HG03469 (cell line): ENCODE measurements around the gene ZNF80.

ENCODE experiments used
- ATAC-seq: cut with Tn5 transposase; IDR thresholded peaks from one replicate; pipeline ENCODE4 v1.9.1; 2021; ENCODE audit warnings: mild to moderate bottlenecking, moderate library complexity, moderate number of reproducible peaks; ENCODE audit not compliant: unreplicated experiment

ZNF80 gene

GRCh38 chr3:114221165-114221880 lies 16.1 kb downstream of the ZNF80 start:
- no peak for ATAC-seq

GRCh38 chr3:114219741-114220140 lies 17.6 kb downstream of the ZNF80 start:
- ATAC-seq: no peak

- no peak for ATAC-seq
These were observed 18.7 kb downstream of the ZNF80 start for GRCh38 chr3:114218578-114219185.

GRCh38 chr3:114218006-114218405 lies 19.4 kb downstream of the ZNF80 start:
- no peak for ATAC-seq

GRCh38 chr3:114217266-114217665 lies 20.1 kb downstream of the ZNF80 start:
- no peak for ATAC-seq

GRCh38 chr3:114216186-114216970 lies 21.0 kb downstream of the ZNF80 start:
- no peak for ATAC-seq

GRCh38 chr3:114214542-114215341 lies 22.6 kb downstream of the ZNF80 start:
- peak; percentile 12 for ATAC-seq

GRCh38 chr3:114213627-114214541 lies 23.5 kb downstream of the ZNF80 start:
- ATAC-seq: peak; percentile 54

GRCh38 chr3:114213292-114213626 lies 24.1 kb downstream of the ZNF80 start:
- ATAC-seq: no peak

- no peak for ATAC-seq
These were observed 24.7 kb downstream of the ZNF80 start for GRCh38 chr3:114212646-114213045.

- ATAC-seq: peak; percentile 92
These were observed 29.6 kb downstream of the ZNF80 start for GRCh38 chr3:114207768-114208167.

- no peak for ATAC-seq
These were observed 31.0 kb downstream of the ZNF80 start for GRCh38 chr3:114206342-114206741.

GRCh38 chr3:114205541-114205940 lies 31.8 kb downstream of the ZNF80 start:
- no peak for ATAC-seq

- ATAC-seq: no peak
These were observed 42.6 kb downstream of the ZNF80 start for GRCh38 chr3:114194750-114195149.

- ATAC-seq: no peak
These were observed 45.2 kb downstream of the ZNF80 start for GRCh38 chr3:114192136-114192535.

- ATAC-seq: no peak
These were observed 50.9 kb downstream of the ZNF80 start for GRCh38 chr3:114186501-114186900.
